ENCODE measurements around the gene MYH9.

The MYH9 gene

GRCh38 chr22:36344106-36344827 lies 43.5 kb downstream of the MYH9 start:
- no peak for DNase-seq

- DNase-seq, result no peak
Measured at GRCh38 chr22:36343720-36344105, 44.1 kb downstream of the MYH9 start.

- no peak for DNase-seq
Measured at GRCh38 chr22:36343070-36343719, 44.6 kb downstream of the MYH9 start.

- no peak for DNase-seq
Measured at GRCh38 chr22:36341640-36342041, 46.1 kb downstream of the MYH9 start.

GRCh38 chr22:36340621-36341020 lies 47.1 kb downstream of the MYH9 start:
- no peak for DNase-seq

- no peak for DNase-seq
Measured at GRCh38 chr22:36339171-36340065, 48.3 kb downstream of the MYH9 start.

GRCh38 chr22:36337365-36338130 lies 50.2 kb downstream of the MYH9 start:
- no peak for DNase-seq

GRCh38 chr22:36336246-36337182 lies 51.3 kb downstream of the MYH9 start:
- no peak for DNase-seq

GRCh38 chr22:36335621-36336020 lies 52.1 kb downstream of the MYH9 start:
- no peak for DNase-seq

- DNase-seq, result no peak
Measured at GRCh38 chr22:36334821-36335603, 52.8 kb downstream of the MYH9 start.

- DNase-seq, result no peak
Measured at GRCh38 chr22:36334081-36334820, 53.5 kb downstream of the MYH9 start.

- DNase-seq, result no peak
Measured at GRCh38 chr22:36333644-36334043, 54.1 kb downstream of the MYH9 start.

GRCh38 chr22:36332623-36333332 lies 55.0 kb downstream of the MYH9 start:
- DNase-seq, result peak; percentile 51

- no peak for DNase-seq
Measured at GRCh38 chr22:36331912-36332622, 55.7 kb downstream of the MYH9 start.

- peak; percentile 77 for DNase-seq
Measured at GRCh38 chr22:36331306-36331911, 56.4 kb downstream of the MYH9 start.

- DNase-seq, result no peak
Measured at GRCh38 chr22:36330655-36331305, 57.0 kb downstream of the MYH9 start.

- no peak for DNase-seq
Measured at GRCh38 chr22:36330127-36330526, 57.6 kb downstream of the MYH9 start.
